HG03175 (cell line): ENCODE results near the gene SIX6.

ENCODE experiments used
- ATAC-seq: cut with Tn5 transposase; IDR thresholded peaks from one replicate; pipeline ENCODE4 v1.9.1; 2021; ENCODE audit warnings: mild to moderate bottlenecking, moderate library complexity; ENCODE audit not compliant: unreplicated experiment

Gene SIX6

DNA sequence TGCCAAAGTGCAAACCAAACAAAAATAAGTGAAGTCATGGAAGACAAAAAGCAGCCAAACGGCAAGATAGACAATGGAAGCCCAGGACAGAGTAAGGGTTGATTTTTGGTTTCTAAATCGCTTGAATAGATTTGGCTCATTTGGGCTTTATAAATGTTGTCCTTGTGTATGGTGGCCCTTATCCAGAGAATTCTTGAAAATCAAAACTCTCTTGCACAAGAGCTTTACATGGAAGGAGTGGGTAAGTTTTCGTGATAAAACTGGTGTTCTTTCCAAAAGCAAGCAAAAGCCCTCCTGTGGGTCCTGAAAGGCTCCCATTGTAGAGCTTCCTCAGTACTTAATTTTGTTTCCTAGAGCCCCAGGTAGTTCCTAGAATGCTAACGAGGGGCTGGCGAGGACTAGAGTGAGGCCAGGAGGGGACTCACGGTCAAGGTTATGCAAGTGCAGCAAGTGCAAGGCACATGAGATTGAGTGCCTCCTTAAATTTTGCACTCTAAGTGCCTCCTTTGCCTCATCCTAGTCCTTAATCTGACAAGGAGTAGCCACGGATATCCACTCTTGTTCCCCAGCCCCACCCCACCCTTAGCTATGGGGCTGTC, 4.1 kb downstream of the SIX6 start:
- no peak for ATAC-seq

DNA sequence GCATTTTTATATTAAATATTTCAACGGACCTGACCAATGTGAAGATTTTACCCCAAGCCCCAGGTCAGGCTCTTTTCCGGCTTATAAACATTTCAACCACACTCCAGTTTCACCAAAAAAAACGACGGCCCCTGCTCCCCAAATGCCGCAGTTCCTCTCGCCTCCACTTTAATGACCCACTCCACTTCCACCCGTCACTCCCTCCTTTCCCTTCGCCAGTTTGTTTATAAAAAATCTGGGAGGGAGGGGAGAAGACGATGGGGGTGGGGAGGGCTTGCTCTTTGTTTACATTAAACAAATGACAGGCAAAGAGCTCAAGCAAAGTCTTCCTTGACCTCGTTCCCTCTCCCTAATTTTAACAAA, 5.4 kb downstream of the SIX6 start:
- no peak for ATAC-seq

DNA sequence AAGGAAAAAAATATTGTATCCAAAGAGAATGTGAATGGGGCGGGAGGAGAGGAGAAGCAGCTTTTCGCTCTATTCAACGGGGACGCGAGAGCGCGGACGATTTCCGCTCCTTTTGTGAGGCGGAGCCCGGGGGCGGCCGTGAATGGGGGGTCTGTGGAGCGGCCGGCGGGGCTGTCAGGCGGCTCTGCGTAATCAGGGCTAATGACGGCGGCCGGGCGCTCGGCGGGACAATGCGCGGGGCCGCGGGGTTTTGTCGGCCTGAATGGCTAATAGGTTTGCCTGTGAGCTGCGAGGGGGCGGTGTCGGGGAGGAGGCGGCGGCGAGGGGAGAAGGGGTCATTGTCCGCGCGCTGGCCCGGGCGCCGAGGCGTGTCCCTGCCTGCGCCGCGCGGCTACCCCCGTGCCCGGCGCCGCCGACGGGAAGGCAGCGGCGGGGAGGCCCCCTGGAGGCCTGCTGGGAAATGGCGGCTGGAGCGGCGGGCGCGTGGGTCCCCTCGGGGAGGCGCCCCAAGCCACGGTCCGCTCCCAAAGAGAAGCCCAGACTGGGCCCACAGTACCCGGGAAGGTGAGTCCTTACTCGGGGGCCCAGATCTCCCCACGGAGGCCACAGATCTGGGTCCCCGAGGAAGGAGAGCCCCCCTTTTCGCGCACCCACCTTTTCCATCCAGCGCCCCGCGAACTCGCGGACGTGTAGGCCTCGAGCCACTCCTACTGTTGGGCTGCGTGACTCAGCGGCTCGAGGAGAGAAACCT, 6.0 kb downstream of the SIX6 start:
- ATAC-seq, result no peak

DNA sequence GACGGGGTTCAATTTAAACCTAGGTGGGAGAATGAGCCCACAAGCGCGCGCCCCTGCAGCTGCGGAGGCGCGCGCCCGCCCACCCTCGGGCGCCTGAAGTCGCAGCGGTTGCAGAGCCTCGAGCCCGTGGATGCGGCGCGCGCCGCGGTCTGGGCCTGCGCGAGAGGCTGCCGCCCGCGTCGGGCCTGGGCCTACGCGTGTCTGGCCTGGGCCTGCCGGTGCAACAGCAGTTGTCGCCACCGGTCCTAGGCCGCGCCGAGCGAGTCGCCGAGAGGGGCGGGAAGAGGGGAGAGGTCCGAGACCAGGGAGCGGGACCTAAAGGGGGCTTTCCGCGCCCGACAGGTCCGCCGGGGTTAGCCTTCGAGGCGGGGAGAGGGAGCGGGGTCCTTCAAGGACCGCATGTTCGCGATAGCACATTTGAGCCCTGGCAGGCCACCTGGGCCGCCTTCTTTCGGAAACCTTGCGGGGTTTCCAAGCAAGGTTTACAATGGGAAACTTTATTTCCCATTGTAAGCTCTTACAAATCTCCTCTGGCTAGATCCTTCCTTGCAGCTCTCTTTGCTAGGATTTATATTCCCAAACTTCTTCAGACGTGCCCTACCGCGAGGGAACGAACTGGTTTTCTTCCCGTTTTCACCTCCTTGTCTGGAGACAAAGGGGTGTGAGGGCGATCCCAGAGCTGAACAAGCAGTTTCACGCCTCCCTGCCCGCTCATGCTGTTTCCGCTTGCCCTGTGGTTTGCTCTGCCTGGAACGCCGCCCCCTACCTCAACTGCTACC, 6.8 kb downstream of the SIX6 start:
- no peak for ATAC-seq

DNA sequence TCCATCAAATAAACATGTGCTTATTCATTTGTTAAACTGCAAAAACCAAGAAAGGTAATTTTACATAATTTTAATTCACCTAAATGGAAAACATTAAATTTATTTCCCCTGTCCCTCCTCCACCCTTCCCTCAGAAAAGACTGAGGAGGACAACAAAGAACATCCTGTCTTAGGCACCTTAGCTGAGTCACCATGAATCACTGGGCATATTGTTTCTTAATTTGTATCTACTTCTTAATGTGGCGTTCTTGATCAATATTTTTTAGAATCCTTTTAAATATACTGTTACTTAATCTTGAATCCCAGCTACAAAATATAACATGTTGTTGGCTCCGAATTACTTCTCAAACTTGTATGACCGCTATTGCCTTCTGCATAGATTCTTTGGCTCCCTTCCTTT, 23.5 kb downstream of the SIX6 start:
- ATAC-seq, result no peak

DNA sequence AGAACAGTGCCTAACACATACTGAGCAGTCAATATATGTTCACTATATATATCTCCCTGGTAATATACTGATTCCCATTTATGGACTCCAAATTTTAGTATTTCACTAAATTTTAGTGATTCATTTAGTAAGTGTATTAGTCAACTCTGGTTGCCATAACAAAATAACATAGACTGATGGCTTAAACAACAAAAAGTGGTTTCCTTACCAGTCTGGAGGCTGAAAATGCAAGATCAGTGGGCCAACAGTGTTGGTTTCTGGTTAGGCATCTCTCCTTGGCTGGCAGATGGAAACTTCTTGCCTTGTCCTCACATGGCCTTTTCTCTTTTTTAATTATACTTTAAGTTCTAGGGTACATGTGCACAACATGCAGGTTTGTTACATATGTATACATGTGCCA, 28.7 kb downstream of the SIX6 start:
- no peak for ATAC-seq

DNA sequence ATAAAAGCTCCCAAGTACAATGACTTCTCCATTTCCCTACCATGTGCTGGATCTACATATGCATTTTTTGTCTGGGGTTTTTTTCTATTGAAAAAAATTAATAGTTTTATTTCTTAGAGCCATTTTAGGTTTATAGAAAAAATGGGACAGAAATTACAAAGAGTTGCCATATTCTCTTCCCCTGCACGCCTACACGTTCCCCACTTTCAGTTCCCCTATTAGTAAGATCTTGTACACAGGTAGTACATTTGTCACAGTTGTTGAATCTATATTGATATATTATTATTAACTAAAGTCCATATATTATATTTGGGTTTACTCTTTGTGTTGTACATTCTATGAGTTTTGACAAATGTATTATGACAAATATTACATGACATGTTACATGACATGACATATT, 35.7 kb downstream of the SIX6 start:
- no peak for ATAC-seq

DNA sequence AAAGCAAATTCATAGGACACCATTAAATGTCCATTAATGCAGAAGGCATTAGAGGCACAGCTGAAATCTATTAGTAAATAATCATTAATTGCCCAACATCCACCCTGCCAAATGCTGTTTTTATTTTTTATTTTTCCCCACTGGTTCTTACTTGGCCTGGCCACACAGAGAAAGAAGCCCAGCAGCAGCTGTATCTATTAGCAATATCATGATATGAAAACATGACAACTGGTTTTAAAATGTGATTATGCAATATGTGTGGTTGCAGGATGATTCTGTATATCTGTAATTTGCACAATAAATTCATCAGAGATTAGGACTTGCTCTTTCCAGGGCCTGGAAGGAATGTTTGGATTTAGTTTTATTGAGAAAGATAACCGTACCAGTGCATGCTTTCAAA, 44.9 kb downstream of the SIX6 start:
- no peak for ATAC-seq

DNA sequence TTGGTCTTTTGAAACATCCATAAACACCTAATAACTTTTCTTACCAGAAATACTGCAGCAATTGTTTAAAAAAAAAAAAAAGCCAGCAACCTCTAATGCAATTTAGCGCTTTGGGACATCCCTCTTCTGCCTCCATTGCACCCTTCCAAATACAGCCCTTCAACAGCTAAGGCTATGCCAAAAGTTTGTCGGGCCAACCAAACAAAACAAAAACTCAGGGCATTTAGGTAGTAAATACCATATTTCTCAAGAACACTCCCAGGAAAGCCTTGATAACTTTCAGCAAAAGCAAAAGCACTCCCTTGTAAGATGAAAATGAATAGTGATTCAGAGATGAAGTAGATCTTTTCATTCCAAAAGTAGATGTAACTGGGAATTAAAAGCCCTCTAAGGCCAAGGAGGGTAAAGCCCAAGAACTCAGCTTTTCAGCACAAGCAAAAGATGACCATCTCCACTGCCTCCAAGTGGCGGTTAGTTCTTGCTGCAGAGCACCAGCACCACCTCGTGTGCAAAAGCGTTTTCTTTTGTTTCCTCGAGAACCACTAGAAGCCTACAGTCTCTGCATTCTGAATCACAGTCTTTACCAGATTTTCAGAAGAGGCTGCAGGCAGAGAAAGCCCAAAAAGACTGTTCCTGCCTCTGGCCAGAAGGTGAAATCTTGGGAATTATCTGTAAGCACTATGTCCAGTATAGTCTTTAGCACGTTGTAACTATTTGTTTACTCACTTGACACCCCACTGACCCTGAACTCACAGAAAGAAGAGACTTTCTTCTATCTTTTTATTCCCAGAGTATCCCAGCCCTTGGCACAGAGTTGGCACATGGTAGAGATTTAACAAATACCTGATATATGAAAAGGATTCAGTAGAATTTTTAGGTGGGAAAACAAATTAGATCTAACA, 53.1 kb downstream of the SIX6 start:
- peak; percentile 68 for ATAC-seq
